Right lobe of liver (tissue), 4 donors: Measurements from ENCODE around the gene POLR3E.

Experiments
- CTCF ChIP-seq, 4 donors: fragments of 200-600 bp in 3 of 4; fragments of 450-650 bp in 1 of 4; IDR thresholded peaks; one replicate each; pipeline versions ENCODE4 v1.5.1 to v1.8.0; 2016 to 2022; ENCODE audit warnings: antibody characterized with exemption in 4 of 4, mild to moderate bottlenecking in 2 of 4
- POLR2A ChIP-seq: fragments of 450-650 bp; IDR thresholded peaks from one replicate; pipeline ENCODE4 v1.6.1; 2017; ENCODE audit warnings: antibody characterized with exemption, mild to moderate bottlenecking
- donor health status: DM: no; HTN: no; CAD: no.
- donor health status: DM: no; HTN: no; CAD: no.
- donor health status: DM: no; HTN: yes; CAD: no.

DNA sequence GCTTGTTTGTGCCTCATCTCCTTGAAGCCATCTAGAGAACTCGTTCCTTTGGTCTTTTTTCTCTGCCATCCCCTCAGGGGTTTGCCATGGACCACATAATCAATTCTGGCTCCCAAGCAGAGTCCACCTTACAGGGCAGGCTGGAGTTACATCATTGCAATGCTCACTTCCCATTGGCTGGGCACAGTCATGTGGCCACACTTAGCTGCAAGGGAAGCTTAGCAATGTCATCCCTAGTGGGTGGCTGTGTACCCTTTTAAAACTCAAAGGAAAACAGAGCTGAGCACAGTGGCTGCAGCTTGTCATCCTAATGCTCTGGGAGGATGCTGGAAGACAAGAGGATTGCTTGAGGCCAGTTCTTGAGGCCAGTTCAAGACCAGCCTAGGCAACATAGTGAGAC lies 41.9 kb upstream of the POLR3E start:
- no peak for TF ChIP-seq CTCF (IDR thresholded peaks at IDR 0.05)
- no peak for TF ChIP-seq POLR2A
